Epithelial cell of esophagus (primary cell): Measurements from ENCODE around the gene MLF2.

ENCODE experiments used
- DNase-seq: peaks from one replicate; pipeline ENCODE4 v3.0.0; 2010; ENCODE audit warnings: low read depth
- H3K4me3 ChIP-seq: 2 replicates; pipeline ENCODE4 v1.5.1; 2011; ENCODE audit warnings: mild to moderate bottlenecking, low read length, control low read depth
- TF ChIP-seq, protein P1 (sequence below): IDR thresholded peaks from 2 replicates; pipeline ENCODE4 v1.5.1; 2011; ENCODE audit warnings: low read depth, mild to moderate bottlenecking, low read length, control low read depth, inconsistent platforms; ENCODE audit not compliant: insufficient read depth; ENCODE audit errors: missing control alignments

Gene MLF2

DNA sequence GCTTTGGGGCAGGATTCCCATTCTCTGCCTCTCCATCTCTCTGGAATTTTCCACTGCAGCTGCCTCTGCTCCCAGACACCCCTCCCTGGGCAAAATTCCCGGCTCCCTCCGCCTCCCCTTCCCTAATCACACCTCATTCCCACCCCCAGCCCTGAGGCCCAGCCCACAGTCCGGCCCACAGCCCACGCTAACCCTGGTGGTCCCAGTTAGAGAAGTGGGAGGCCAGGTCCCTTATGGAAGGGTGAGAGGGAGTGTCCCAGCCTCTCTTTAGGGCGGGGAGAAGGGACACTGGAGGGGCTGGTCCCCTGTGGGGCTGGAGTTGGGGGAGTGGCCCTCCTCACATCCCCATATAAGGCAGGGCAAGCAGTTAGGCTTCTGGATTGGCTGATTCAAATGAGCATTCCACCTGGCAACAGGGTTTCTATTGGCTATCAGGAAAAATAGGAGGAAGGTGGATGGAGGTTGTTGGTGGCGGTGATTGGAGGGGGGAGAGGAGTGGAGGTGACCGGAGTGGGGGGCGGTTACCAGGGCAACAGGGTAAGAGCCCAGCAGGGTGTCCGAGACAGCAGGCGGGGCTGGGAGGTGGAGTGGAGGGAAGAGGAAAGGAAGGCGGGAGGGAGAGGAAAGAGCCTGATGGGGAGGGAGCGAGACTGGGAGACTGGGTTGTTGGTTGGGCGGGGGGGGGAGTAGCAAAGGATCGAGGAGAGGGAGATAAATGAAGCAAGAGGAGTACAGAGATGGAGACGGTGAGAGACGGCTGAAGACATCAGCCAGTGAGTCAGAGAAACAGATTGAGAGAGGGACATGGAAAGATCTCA, 11.3 kb upstream of the MLF2 start:
- DNase-seq: peak; percentile 93
- peak overlapping the region; percentile 23 for H3K4me3 ChIP-seq
- TF ChIP-seq, protein P1, sequence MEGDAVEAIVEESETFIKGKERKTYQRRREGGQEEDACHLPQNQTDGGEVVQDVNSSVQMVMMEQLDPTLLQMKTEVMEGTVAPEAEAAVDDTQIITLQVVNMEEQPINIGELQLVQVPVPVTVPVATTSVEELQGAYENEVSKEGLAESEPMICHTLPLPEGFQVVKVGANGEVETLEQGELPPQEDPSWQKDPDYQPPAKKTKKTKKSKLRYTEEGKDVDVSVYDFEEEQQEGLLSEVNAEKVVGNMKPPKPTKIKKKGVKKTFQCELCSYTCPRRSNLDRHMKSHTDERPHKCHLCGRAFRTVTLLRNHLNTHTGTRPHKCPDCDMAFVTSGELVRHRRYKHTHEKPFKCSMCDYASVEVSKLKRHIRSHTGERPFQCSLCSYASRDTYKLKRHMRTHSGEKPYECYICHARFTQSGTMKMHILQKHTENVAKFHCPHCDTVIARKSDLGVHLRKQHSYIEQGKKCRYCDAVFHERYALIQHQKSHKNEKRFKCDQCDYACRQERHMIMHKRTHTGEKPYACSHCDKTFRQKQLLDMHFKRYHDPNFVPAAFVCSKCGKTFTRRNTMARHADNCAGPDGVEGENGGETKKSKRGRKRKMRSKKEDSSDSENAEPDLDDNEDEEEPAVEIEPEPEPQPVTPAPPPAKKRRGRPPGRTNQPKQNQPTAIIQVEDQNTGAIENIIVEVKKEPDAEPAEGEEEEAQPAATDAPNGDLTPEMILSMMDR: no peak

DNA sequence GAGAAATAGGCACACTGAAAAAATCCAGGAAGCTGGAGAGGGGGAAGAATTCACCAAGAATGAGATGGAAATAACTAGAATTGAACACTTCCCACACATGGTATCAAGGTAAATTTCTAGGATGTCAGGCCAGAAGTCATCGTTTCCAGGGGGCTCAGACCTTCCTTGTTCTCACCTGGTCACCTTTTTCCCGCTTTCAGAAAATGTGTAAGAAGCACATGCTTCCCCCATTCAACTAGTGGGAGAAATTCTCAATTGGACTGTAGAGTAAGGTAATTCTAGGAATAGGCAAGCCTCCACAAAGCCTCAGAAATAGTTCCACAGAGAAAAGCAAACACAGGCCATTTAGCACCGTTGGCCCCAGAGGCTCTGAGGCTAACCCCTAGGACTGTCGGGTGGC, 10.4 kb upstream of the MLF2 start:
- no peak for DNase-seq
- TF ChIP-seq, protein P1: no peak
- no peak overlapping the region for H3K4me3 ChIP-seq

DNA sequence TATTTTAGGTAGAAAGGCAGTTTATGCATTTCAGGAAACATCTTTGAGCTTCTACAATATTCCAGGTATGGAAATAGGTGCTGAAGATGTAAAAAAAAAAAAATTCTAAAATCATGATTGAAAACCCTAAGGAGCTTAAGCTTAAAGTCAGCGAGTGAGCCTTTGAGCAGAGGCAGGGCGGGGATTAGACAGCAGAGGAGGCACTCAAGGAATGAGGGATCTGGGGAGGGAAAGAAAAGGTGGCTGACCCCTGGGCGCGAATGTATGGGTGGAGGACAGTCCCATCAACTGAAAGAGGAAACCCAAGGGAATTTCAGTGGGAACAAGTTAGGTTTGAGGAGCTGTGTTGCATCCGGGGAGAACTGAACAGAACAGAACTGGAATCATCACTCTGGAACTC, 6.8 kb upstream of the MLF2 start:
- no peak overlapping the region for H3K4me3 ChIP-seq
- no peak for DNase-seq
- TF ChIP-seq, protein P1: no peak

DNA sequence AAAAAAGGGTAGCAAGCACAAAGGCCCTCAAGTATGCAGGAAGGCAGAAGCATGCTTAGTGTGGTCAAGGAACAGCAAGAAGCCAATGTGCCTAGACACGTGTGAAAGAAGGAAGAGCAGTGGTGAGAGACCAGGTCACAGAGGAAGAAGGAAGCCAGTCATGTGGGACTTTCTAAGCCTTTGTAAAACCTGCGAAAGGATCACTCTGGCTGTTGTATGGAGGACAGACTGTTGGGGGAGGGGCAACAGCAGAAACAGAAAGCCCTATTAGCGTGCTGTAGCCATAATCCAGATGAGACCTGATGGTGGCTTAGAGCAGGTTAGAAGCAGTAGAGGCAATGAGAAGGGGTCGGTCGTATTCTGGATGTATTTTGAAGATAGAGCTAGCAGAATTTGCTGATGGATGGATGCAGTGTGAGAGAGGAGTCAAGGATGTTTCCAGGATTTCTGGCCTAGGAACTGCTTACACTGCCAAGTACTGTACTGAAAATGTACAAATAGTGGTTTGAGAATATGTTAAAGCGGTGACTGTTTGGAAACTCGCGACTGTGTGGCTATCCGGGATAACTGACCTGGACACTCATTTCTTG, 5.7 kb upstream of the MLF2 start:
- no peak for DNase-seq
- TF ChIP-seq, protein P1: no peak
- no peak overlapping the region for H3K4me3 ChIP-seq

DNA sequence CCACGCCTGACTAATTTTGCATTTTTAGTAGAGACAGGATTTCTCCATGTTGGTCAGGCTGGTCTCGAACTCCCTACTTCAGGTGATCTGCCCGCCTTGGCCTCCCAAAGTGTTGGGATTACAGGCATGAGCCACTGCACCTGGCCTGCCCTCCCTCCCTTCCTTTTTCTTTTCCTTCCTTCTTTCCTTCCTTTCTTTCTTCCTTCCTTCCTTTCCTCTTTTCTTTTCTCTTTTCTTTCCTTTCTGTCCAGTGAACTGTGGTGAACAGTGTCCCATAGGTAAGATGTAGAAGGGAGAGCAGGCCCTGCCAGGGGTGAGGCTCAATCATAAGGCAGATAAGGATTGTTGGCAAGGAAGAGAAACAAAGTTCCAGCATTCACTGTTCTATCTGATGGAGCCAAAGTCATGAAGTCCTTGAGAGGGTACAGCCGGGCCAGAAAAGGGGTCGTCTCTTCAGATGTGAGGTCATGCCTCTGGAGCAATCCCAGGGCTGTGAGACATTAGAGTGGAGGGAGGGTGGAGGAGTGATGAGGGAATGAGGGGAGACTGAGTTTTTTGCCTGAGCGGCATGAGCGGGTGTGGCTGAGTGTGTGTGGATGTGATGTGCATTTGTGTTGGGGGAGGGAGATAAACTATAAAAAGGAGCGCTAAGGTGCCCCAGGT, 4.2 kb upstream of the MLF2 start:
- no peak overlapping the region for H3K4me3 ChIP-seq
- no peak for DNase-seq
- TF ChIP-seq, protein P1: no peak

DNA sequence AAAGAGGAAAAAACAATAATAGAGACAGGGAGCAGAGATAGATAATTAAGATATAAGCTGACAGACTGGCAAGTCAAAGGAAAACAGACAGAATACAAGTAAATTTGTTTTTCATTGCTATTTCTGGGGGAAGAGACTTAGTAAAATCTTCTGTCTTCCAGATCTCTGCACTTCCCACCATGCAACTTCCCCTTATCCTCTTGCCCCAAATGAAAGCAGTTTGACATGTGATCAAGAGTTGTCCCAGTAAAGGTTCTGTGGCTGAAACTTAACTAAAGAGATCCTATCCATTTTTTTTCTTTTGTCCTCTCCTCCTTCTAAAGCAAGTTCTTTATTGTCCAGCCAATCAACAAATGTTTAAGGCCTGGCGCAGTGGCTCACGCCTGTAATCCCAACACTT, 1.5 kb upstream of the MLF2 start:
- H3K4me3 ChIP-seq: no peak overlapping the region
- DNase-seq: no peak
- TF ChIP-seq, protein P1: no peak
